Mesothelial cell of epicardium (in vitro differentiated cells): ENCODE results near the gene NUDT13. TPM values are rescaled to one million over a fixed set of nuclear protein-coding genes. Genes with fewer than 3 reads are reported as not detected.

Experiments
- DNase-seq, 2 experiments: peaks; one replicate each; pipeline ENCODE4 v3.0.0; 2021; ENCODE audit warnings: low spot score in 2 of 2; ENCODE audit not compliant: unreplicated experiment in 2 of 2
- H3K27ac Mint-ChIP-seq: 2 replicates; pipeline ENCODE4 v1.8.0; 2021; ENCODE audit warnings: mixed read lengths
- H3K27me3 Mint-ChIP-seq: 2 replicates; pipeline ENCODE4 v1.8.0; 2021; ENCODE audit warnings: low read depth, mixed read lengths
- H3K36me3 Mint-ChIP-seq: 2 replicates; pipeline ENCODE4 v1.8.0; 2021; ENCODE audit warnings: mixed read lengths
- H3K4me1 Mint-ChIP-seq: 2 replicates; pipeline ENCODE4 v1.8.0; 2021; ENCODE audit warnings: mixed read lengths
- H3K4me3 Mint-ChIP-seq: 2 replicates; pipeline ENCODE4 v1.8.0; 2021; ENCODE audit warnings: mild to moderate bottlenecking, moderate library complexity, mixed read lengths
- H3K9me3 Mint-ChIP-seq: 2 replicates; pipeline ENCODE4 v1.8.0; 2021; ENCODE audit warnings: mixed read lengths
- total RNA-seq: library from RNA; stranded (reverse); gene quantifications from 3 replicates; pipeline ENCODE4 v1.2.1, GENCODE V29; 2021
- TF ChIP-seq, protein P1 (sequence below): fragments of 200-600 bp; sonication (generic); IDR thresholded peaks from one replicate; pipeline ENCODE4 v1.5.0; 2021; ENCODE audit warnings: antibody characterized with exemption; ENCODE audit not compliant: unreplicated experiment

The NUDT13 gene
- total RNA-seq, 1 donor from 2014 or later = 3.7 TPM

DNA sequence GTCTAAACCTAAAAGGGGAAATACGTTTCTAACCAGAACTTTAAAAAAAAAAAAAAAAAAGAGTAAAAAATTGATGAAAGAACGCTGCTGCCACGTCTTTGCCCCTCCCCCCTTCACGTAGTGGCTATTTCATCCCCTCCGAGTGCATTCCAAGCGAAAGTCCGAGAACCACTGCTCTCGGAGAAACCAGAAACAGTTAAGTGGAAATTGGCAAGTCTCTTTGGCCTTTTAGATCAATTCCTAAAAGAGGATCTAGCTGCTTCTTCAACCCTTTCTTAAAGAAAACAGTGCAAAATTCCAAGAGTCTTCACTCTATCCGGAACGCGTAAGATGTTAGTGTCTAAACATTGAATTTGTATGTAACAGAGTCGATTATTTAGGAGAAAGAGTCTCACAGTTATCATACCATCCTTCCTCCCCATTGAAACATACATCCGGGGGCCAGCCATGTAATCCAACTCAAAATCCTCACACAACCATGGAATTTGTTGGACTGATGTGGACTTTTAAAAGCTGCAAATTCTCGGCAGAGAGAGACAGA is 14.7 kb upstream of the NUDT13 start:
- H3K4me1 Mint-ChIP-seq = peaks cover 35% of the 10 kb centered on the region
- peak overlapping the region; percentile 99 for H3K27ac Mint-ChIP-seq
- TF ChIP-seq, protein P1, sequence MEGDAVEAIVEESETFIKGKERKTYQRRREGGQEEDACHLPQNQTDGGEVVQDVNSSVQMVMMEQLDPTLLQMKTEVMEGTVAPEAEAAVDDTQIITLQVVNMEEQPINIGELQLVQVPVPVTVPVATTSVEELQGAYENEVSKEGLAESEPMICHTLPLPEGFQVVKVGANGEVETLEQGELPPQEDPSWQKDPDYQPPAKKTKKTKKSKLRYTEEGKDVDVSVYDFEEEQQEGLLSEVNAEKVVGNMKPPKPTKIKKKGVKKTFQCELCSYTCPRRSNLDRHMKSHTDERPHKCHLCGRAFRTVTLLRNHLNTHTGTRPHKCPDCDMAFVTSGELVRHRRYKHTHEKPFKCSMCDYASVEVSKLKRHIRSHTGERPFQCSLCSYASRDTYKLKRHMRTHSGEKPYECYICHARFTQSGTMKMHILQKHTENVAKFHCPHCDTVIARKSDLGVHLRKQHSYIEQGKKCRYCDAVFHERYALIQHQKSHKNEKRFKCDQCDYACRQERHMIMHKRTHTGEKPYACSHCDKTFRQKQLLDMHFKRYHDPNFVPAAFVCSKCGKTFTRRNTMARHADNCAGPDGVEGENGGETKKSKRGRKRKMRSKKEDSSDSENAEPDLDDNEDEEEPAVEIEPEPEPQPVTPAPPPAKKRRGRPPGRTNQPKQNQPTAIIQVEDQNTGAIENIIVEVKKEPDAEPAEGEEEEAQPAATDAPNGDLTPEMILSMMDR = no peak
- DNase-seq = peak in 1 of 2 experiments; percentile 58
- H3K4me3 Mint-ChIP-seq = peak overlapping the region; percentile 98
- H3K36me3 Mint-ChIP-seq = peaks cover 5% of the 10 kb centered on the region
- H3K9me3 Mint-ChIP-seq = no peaks in the 10 kb centered on the region
- no peaks in the 10 kb centered on the region for H3K27me3 Mint-ChIP-seq

DNA sequence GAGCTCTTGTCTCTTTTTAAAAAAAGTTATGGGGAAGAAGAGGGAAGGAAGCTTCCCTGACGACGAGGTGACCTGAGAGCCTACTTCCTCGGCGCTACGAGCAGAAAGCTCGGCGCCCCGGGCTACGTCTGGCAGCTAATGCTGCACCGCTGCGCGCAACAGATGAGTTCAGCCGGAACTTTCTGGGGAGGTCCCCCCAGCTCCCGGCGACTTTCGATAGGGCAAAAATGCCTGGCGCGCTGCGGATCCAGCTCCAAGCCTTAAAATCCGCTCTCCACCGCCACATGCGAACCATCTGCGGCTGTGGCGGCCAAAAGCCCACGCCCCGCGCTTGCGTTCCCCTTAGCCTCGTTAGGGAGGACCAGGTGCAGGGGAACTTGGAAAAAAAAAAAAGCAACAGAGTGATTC is 14.2 kb upstream of the NUDT13 start:
- Mint-ChIP-seq H3K4me1 (peaks cover 35% of the 10 kb centered on the region), H3K4me3 (peak overlapping the region; percentile 98), H3K27me3 (no peaks in the 10 kb centered on the region), H3K27ac (peak overlapping the region; percentile 99), H3K36me3 (peaks cover 5% of the 10 kb centered on the region), H3K9me3 (no peaks in the 10 kb centered on the region)
- peak; percentile 51 to 75 for DNase-seq
- TF ChIP-seq, protein P1 = no peak

DNA sequence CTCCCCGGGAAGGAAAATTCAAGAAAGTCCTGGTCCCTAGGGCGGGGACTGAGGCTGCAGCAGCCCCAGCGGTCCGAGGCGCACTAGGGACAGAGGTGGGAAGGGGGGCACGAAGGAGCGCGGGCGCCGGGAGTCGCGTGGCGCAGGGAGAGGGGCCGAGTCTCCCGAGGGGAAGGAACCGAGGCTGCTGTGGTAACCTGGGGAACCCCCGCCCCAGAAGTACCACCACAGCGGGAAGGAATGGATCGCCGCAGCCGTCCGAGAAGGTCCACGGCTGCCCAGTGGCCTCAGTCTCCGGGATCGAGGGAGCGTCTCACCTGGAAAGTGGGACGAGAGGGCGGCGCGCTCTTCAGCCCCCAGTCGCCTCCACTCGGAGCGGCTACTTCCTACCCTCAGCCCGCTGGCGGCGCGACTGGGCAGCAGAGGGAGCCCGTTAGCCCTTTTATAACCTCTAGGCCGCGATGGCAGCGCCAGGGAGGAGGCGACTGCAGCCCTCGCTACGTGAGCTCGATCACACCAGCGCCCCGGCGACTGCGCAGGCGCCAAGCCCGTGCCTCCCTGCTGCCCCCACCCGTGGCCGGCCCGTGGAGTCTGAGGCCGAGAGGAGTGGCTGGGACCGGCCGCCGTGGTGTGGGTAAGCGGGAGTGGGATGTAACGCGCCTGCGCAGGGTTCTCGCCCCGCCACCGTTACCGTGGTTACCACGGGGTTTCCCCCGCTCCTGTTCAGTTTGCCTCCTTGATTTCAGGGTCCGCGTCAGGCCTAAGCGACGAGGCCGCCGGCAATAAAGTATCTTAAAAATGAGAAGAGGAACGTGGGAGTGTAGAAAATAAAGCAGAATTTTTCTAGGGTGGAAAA is 13.6 kb upstream of the NUDT13 start, which contains the start of gene P4HA1:
Gene P4HA1 (minus strand): TSS at position 418 of the 856 bp plus-strand sequence. CDS start 21,983 bp downstream, outside the sequence.
- no peaks in the 10 kb centered on the region for H3K9me3 Mint-ChIP-seq
- TF ChIP-seq, protein P1 = peak; percentile 36
- peaks cover 4% of the 10 kb centered on the region for H3K36me3 Mint-ChIP-seq
- H3K4me1 Mint-ChIP-seq = peaks cover 33% of the 10 kb centered on the region
- no peaks in the 10 kb centered on the region for H3K27me3 Mint-ChIP-seq
- peak within 1 kb of the TSS; percentile 98 for H3K4me3 Mint-ChIP-seq
- peak; percentile 98 to 99 for DNase-seq
- H3K27ac Mint-ChIP-seq = peak within 1 kb of the TSS; percentile 99

DNA sequence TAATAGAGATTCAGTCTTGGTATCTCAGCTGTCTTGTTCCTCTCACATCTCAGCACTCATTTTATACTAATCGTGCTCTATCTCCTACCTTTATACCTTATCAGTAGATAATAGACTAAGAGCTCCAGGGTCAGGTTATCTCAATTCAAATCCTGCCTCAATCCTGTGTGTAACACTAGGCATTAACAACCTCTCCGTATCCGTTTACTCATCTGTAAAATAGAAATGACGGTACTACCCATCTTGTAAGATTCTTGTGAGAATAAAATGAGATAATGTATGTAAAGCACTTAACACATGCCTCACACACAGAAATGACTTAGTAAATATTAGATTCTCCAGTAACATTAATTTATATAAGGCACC is 13.0 kb upstream of the NUDT13 start:
- Mint-ChIP-seq H3K4me3 (peak overlapping the region; percentile 98), H3K4me1 (peaks cover 28% of the 10 kb centered on the region), H3K9me3 (no peaks in the 10 kb centered on the region), H3K27ac (peak overlapping the region; percentile 99), H3K27me3 (no peaks in the 10 kb centered on the region), H3K36me3 (peaks cover 4% of the 10 kb centered on the region)
- no peak for DNase-seq
- TF ChIP-seq, protein P1 = no peak

DNA sequence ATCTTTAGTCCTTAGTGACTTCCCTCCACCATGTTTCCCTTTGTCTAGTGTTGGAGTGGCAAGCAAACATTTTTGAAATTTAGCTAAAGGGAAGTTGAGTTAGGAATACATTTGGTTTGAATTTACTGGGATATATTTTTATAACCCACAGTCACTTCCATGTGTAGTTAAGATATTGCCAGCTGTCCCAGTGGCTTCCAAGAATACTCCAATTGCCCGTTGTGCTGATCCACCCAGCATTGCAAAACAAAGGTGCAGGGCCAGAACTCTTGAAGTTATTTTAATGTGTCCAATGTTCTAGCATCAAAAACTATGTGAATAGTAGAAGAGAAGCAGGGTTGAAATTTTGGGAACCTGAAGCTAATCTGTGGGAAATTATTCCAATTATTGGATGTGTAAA is 11.1 kb upstream of the NUDT13 start:
- H3K9me3 Mint-ChIP-seq = no peaks in the 10 kb centered on the region
- TF ChIP-seq, protein P1 = no peak
- H3K36me3 Mint-ChIP-seq = peaks cover 10% of the 10 kb centered on the region
- peaks cover 18% of the 10 kb centered on the region for H3K4me1 Mint-ChIP-seq
- no peak overlapping the region for H3K4me3 Mint-ChIP-seq
- H3K27me3 Mint-ChIP-seq = no peaks in the 10 kb centered on the region
- H3K27ac Mint-ChIP-seq = no peak overlapping the region
- no peak for DNase-seq
